ENCODE results near the gene PSMD2. TPM values are rescaled to one million over a fixed set of nuclear protein-coding genes. Genes with fewer than 3 reads are reported as not detected.

PSMD2 gene
- total RNA-seq, 4 donors from 2014 or later: 63.6 to 234 (median 195) TPM

- DNase-seq: peak; percentile 90
- 58 to 59% methylated on average over 6 to 15 of the region's 15 CpGs for WGBS, 2 donors (ENCODE audit: low coverage in 1 of 2)
- no peaks in the 10 kb centered on the region for H3K9me3 ChIP-seq
- intact Hi-C loops (cut with DNase I; ENCODE audit: low total_unique reads): loop anchor here (10.0 kb wide), 1 partner anchor 47 kb away; no protein-coding TSS in a partner anchor
- H3K27me3 ChIP-seq: no peaks in the 10 kb centered on the region
- no peak overlapping the region for H3K4me3 ChIP-seq
- H3K27ac ChIP-seq: peak overlapping the region; percentile 65 to 82 (median 71)
- peak; percentile 78 for TF ChIP-seq POLR2A (IDR thresholded peaks at IDR 0.05)
- TF ChIP-seq POLR2AphosphoS5 (IDR thresholded peaks at IDR 0.05): peak in 2 of 3 donors; percentile 72 to 84
- TF ChIP-seq EP300 (IDR thresholded peaks at IDR 0.05; ENCODE audit: low read depth): no peak
- peaks cover 0 to 2% (median 0%) of the 10 kb centered on the region in 4 donors for H3K36me3 ChIP-seq
- in situ Hi-C loops (cut with MboI; ENCODE audit: low pct_ligation_motif_present in 1 of 4, low pct_unique_long_range_greater_than_20kb in 1 of 4, low sequenced_read_pairs in 3 of 4): loop anchor here in 1 of 4 donors (25.0 kb wide), 1 partner anchor 435 kb away; no protein-coding TSS in a partner anchor
- H3K4me1 ChIP-seq: peaks cover 6 to 33% (median 18%) of the 10 kb centered on the region in 4 donors
Measured at GRCh38 chr3:184352149-184352785, 53.2 kb downstream of the PSMD2 start.

GRCh38 chr3:184352897-184353545 is 54.0 kb downstream of the PSMD2 start:
- H3K4me3 ChIP-seq: no peak overlapping the region
- H3K4me1 ChIP-seq: peaks cover 6 to 33% (median 18%) of the 10 kb centered on the region in 4 donors
- H3K36me3 ChIP-seq: peaks cover 0 to 7% (median 0%) of the 10 kb centered on the region in 4 donors
- H3K9me3 ChIP-seq: no peaks in the 10 kb centered on the region
- no peak for TF ChIP-seq POLR2A (IDR thresholded peaks at IDR 0.05)
- TF ChIP-seq EP300 (IDR thresholded peaks at IDR 0.05; ENCODE audit: low read depth): no peak
- TF ChIP-seq POLR2AphosphoS5 (IDR thresholded peaks at IDR 0.05): no peak
- in situ Hi-C loops (cut with MboI; ENCODE audit: low pct_ligation_motif_present in 1 of 4, low pct_unique_long_range_greater_than_20kb in 1 of 4, low sequenced_read_pairs in 3 of 4): loop anchor here in 1 of 4 donors (25.0 kb wide), 1 partner anchor 434 kb away; no protein-coding TSS in a partner anchor
- intact Hi-C loops (cut with DNase I; ENCODE audit: low total_unique reads): loop anchor here (10.0 kb wide), 1 partner anchor 48 kb away; no protein-coding TSS in a partner anchor
- peak overlapping the region; percentile 65 to 82 (median 71) for H3K27ac ChIP-seq
- WGBS, 2 donors (ENCODE audit: low coverage in 1 of 2): 79% methylated on average over 11 of the region's 11 CpGs; no CpG with 5 or more reads in 1 of the 2 donors
- H3K27me3 ChIP-seq: no peaks in the 10 kb centered on the region
- no peak for DNase-seq

GRCh38 chr3:184353546-184353941 is 54.5 kb downstream of the PSMD2 start:
- in situ Hi-C loops (cut with MboI; ENCODE audit: low pct_ligation_motif_present in 1 of 4, low pct_unique_long_range_greater_than_20kb in 1 of 4, low sequenced_read_pairs in 3 of 4): loop anchor here in 1 of 4 donors (25.0 kb wide), 1 partner anchor 434 kb away; no protein-coding TSS in a partner anchor
- no peak for DNase-seq
- H3K27me3 ChIP-seq: no peaks in the 10 kb centered on the region
- peaks cover 6 to 33% (median 18%) of the 10 kb centered on the region in 4 donors for H3K4me1 ChIP-seq
- WGBS, 2 donors (ENCODE audit: low coverage in 1 of 2): 95% methylated on average over 8 of the region's 11 CpGs; no CpG with 5 or more reads in 1 of the 2 donors
- TF ChIP-seq EP300 (IDR thresholded peaks at IDR 0.05; ENCODE audit: low read depth) (no peak), POLR2AphosphoS5 (IDR thresholded peaks at IDR 0.05) (no peak), POLR2A (IDR thresholded peaks at IDR 0.05) (no peak), CTCF (IDR thresholded peaks at IDR 0.05) (no peak)
- peak overlapping the region in 1 of 4 donors; percentile 69 for H3K27ac ChIP-seq
- H3K9me3 ChIP-seq: no peaks in the 10 kb centered on the region
- H3K36me3 ChIP-seq: peaks cover 0 to 7% (median 0%) of the 10 kb centered on the region in 4 donors
- H3K4me3 ChIP-seq: no peak overlapping the region
- intact Hi-C loops (cut with DNase I; ENCODE audit: low total_unique reads): loop anchor here (10.0 kb wide), 1 partner anchor 49 kb away; no protein-coding TSS in a partner anchor

- no peak for TF ChIP-seq EP300 (IDR thresholded peaks at IDR 0.05; ENCODE audit: low read depth)
- TF ChIP-seq CTCF (IDR thresholded peaks at IDR 0.05): peak; percentile 65 to 78 (median 75)
- WGBS, 2 donors (ENCODE audit: low coverage in 1 of 2): 52% methylated on average over 18 of the region's 18 CpGs; no CpG with 5 or more reads in 1 of the 2 donors
- peak; percentile 66 for DNase-seq
- H3K4me1 ChIP-seq: peaks cover 6 to 33% (median 18%) of the 10 kb centered on the region in 4 donors
- intact Hi-C loops (cut with DNase I; ENCODE audit: low total_unique reads): loop anchor here (10.0 kb wide), 1 partner anchor 49 kb away; no protein-coding TSS in a partner anchor
- peaks cover 0 to 7% (median 0%) of the 10 kb centered on the region in 4 donors for H3K36me3 ChIP-seq
- no peak overlapping the region for H3K27ac ChIP-seq
- H3K27me3 ChIP-seq: no peaks in the 10 kb centered on the region
- H3K4me3 ChIP-seq: no peak overlapping the region
- in situ Hi-C loops (cut with MboI; ENCODE audit: low pct_ligation_motif_present in 1 of 4, low pct_unique_long_range_greater_than_20kb in 1 of 4, low sequenced_read_pairs in 3 of 4): loop anchor here in 1 of 4 donors (25.0 kb wide), 1 partner anchor 433 kb away; no protein-coding TSS in a partner anchor
- H3K9me3 ChIP-seq: no peaks in the 10 kb centered on the region
Measured at GRCh38 chr3:184354121-184354728, 55.2 kb downstream of the PSMD2 start.

Data from transverse colon (tissue), 4 donors.